Loucy (cell line): ENCODE measurements around the gene SGPP1.

Experiments
- H2AFZ ChIP-seq: fragments of 200-600 bp; sonication (generic); 2 replicates; pipeline ENCODE4 v1.6.0; 2016; ENCODE audit warnings: antibody characterized with exemption, mild to moderate bottlenecking, low read length, moderate library complexity
- H3F3A ChIP-seq: fragments of 200-600 bp; 2 replicates; pipeline ENCODE4 v1.6.0; 2016; ENCODE audit warnings: antibody characterized with exemption, low read depth, mild to moderate bottlenecking
- H3K27me3 ChIP-seq: fragments of 200-600 bp; sonication (generic); 2 replicates; pipeline ENCODE4 v1.6.1; 2014; ENCODE audit warnings: low read length, mild to moderate bottlenecking; ENCODE audit not compliant: insufficient read depth, poor library complexity, severe bottlenecking
- H3K36me3 ChIP-seq: fragments of 200-600 bp; sonication (generic); 2 replicates; pipeline ENCODE4 v1.6.1; 2016; ENCODE audit warnings: low read length; ENCODE audit not compliant: insufficient read depth
- H3K4me1 ChIP-seq: fragments of 200-600 bp; sonication (generic); 2 replicates; pipeline ENCODE4 v1.5.1; 2014; ENCODE audit warnings: low read length, mild to moderate bottlenecking; ENCODE audit not compliant: insufficient read depth, poor library complexity, severe bottlenecking
- H3K4me2 ChIP-seq: fragments of 200-600 bp; sonication (generic); 2 replicates; pipeline ENCODE4 v1.6.0; 2014; ENCODE audit warnings: antibody characterized with exemption, low read length, low read depth, mild to moderate bottlenecking; ENCODE audit not compliant: poor library complexity, severe bottlenecking
- H3K4me3 ChIP-seq: fragments of 200-600 bp; sonication (generic); 2 replicates; pipeline ENCODE4 v1.5.1; 2014; ENCODE audit warnings: low read length, mild to moderate bottlenecking, mixed read lengths; ENCODE audit not compliant: poor library complexity, severe bottlenecking
- H3K79me2 ChIP-seq: fragments of 200-600 bp; sonication (generic); 2 replicates; pipeline ENCODE4 v1.6.1; 2014; ENCODE audit warnings: low read length; ENCODE audit not compliant: insufficient read depth
- H3K9ac ChIP-seq: fragments of 200-600 bp; sonication (generic); 2 replicates; pipeline ENCODE4 v1.6.0; 2014; ENCODE audit warnings: mild to moderate bottlenecking, low read depth, low read length, moderate library complexity; ENCODE audit not compliant: poor library complexity, severe bottlenecking
- H3K9me2 ChIP-seq: fragments of 200-600 bp; sonication (generic); replicated peaks from 2 replicates; pipeline ENCODE4 v1.6.1; 2016; ENCODE audit warnings: low read depth, low read length, mixed read lengths
- H3K9me3 ChIP-seq: fragments of 200-600 bp; sonication (generic); 2 replicates; pipeline ENCODE4 v1.6.1; 2014; ENCODE audit warnings: mild to moderate bottlenecking, antibody characterized with exemption, low read length, low read depth; ENCODE audit not compliant: insufficient read depth
- H4K20me1 ChIP-seq: fragments of 200-600 bp; sonication (generic); 2 replicates; pipeline ENCODE4 v1.6.0; 2014; ENCODE audit warnings: antibody characterized with exemption, low read length, mild to moderate bottlenecking; ENCODE audit not compliant: insufficient read depth, poor library complexity, severe bottlenecking
- CTCF ChIP-seq: fragments of 200-600 bp; sonication (generic); conservative IDR thresholded peaks from 2 replicates; pipeline ENCODE4 v1.5.1; 2014; ENCODE audit warnings: mild to moderate bottlenecking, antibody characterized with exemption, low read length
- EZH2phosphoT487 ChIP-seq: fragments of 200-600 bp; IDR thresholded peaks from 2 replicates; pipeline ENCODE4 v1.6.1; 2018; ENCODE audit warnings: antibody characterized with exemption, mild to moderate bottlenecking, moderate library complexity, borderline replicate concordance

Gene SGPP1

GRCh38 chr14:63692310-63693020 is 35.4 kb downstream of the SGPP1 start:
- Histone ChIP-seq H3K9ac (no peak overlapping the region), H2AFZ (no peak overlapping the region), H3K9me3 (no peaks in the 10 kb centered on the region), H3K4me1 (no peaks in the 10 kb centered on the region), H3K9me2 (no peaks in the 10 kb centered on the region), H3K4me2 (no peak overlapping the region), H3K79me2 (no peaks in the 10 kb centered on the region), H3K27me3 (no peaks in the 10 kb centered on the region), H4K20me1 (no peaks in the 10 kb centered on the region), H3K36me3 (0 out of 2 replicates have a peak, but pooled peaks cover 2% of the 10 kb centered on the region), H3K4me3 (no peak overlapping the region), H3F3A (no peaks in the 10 kb centered on the region)
- TF ChIP-seq CTCF (no peak), EZH2phosphoT487 (no peak)

- H3F3A ChIP-seq = no peaks in the 10 kb centered on the region
- TF ChIP-seq CTCF (no peak), EZH2phosphoT487 (no peak)
- no peaks in the 10 kb centered on the region for H4K20me1 ChIP-seq
- H3K4me2 ChIP-seq = no peak overlapping the region
- no peak overlapping the region for H2AFZ ChIP-seq
- H3K4me1 ChIP-seq = no peaks in the 10 kb centered on the region
- no peaks in the 10 kb centered on the region for H3K36me3 ChIP-seq
- no peak overlapping the region for H3K4me3 ChIP-seq
- H3K9me2 ChIP-seq = no peaks in the 10 kb centered on the region
- H3K9ac ChIP-seq = no peak overlapping the region
- H3K9me3 ChIP-seq = no peaks in the 10 kb centered on the region
- H3K27me3 ChIP-seq = no peaks in the 10 kb centered on the region
- H3K79me2 ChIP-seq = no peaks in the 10 kb centered on the region
Observed at GRCh38 chr14:63689132-63689531, 38.7 kb downstream of the SGPP1 start.

DNA sequence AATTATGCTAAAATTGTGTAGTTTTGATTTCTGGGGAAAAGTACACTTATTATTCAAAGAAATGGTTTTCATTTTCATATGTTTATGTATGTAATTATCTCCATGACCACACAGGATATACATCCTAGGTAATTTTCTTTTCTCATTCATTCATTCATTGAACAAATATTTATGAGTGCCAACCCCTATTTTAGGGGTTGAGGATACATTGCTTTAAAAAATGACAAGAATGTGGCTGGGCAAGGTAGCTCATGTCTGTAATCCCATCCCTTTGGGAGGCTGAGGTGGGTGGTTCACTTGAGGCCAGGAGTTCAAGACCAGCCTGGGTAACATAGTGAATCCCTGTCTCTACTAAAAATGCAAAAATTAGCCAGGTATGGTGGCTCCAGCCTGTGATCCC is 40.9 kb downstream of the SGPP1 start:
- H3K36me3 ChIP-seq = no peaks in the 10 kb centered on the region
- no peaks in the 10 kb centered on the region for H4K20me1 ChIP-seq
- no peak overlapping the region for H3K4me3 ChIP-seq
- H3K27me3 ChIP-seq = no peaks in the 10 kb centered on the region
- H3K9ac ChIP-seq = no peak overlapping the region
- no peaks in the 10 kb centered on the region for H3K9me2 ChIP-seq
- no peaks in the 10 kb centered on the region for H3K9me3 ChIP-seq
- no peaks in the 10 kb centered on the region for H3K4me1 ChIP-seq
- no peak for TF ChIP-seq EZH2phosphoT487
- no peak for TF ChIP-seq CTCF
- no peak overlapping the region for H3K4me2 ChIP-seq
- no peaks in the 10 kb centered on the region for H3F3A ChIP-seq
- no peak overlapping the region for H2AFZ ChIP-seq
- no peaks in the 10 kb centered on the region for H3K79me2 ChIP-seq
